Thymus (tissue), 14 donors: Measurements from ENCODE around the gene COPRS. TPM values are rescaled to one million over a fixed set of nuclear protein-coding genes. Genes with fewer than 3 reads are reported as not detected.
A peak's percentile ranks its signal among the peaks of the same experiment; 100 is the strongest.

Source experiments
- DNase-seq, 9 donors: peaks; one replicate each; pipeline ENCODE4 v3.0.0-alpha.2; 2013; ENCODE audit warnings: low spot score in 9 of 9, low read depth in 6 of 9, missing footprints in 1 of 9
- H3K27ac ChIP-seq, 2 donors: one replicate each; pipeline ENCODE4 v1.5.1; 2013; ENCODE audit warnings: control low read depth in 1 of 2, low read depth in 1 of 2, low read length in 1 of 2, mild to moderate bottlenecking in 1 of 2, moderate library complexity in 1 of 2
- H3K27me3 ChIP-seq, 2 donors: one replicate each; pipeline ENCODE4 v1.5.1; 2013; ENCODE audit warnings: low read length in 1 of 2; ENCODE audit not compliant: control insufficient read depth in 2 of 2, insufficient read depth in 1 of 2
- H3K36me3 ChIP-seq, 2 donors: one replicate each; pipeline ENCODE4 v1.5.1; 2013; ENCODE audit warnings: low read length in 1 of 2, mild to moderate bottlenecking in 1 of 2, moderate library complexity in 1 of 2; ENCODE audit not compliant: control insufficient read depth in 2 of 2, insufficient read depth in 2 of 2
- H3K4me1 ChIP-seq, 2 donors: one replicate each; pipeline ENCODE4 v1.5.1; 2013; ENCODE audit warnings: low read length in 2 of 2; ENCODE audit not compliant: control insufficient read depth in 2 of 2, insufficient read depth in 2 of 2
- H3K4me3 ChIP-seq, 2 donors: one replicate each; pipeline ENCODE4 v1.5.1; 2013; ENCODE audit warnings: low read length in 2 of 2, control low read depth in 1 of 2, mild to moderate bottlenecking in 1 of 2
- H3K9me3 ChIP-seq, 2 donors: one replicate each; pipeline ENCODE4 v1.5.1; 2013; ENCODE audit warnings: low read length in 1 of 2, mild to moderate bottlenecking in 1 of 2; ENCODE audit not compliant: control insufficient read depth in 2 of 2, insufficient read depth in 1 of 2
- WGBS: extraction: QIAGEN DNeasy Blood & Tissue Kit; methylation state at CpG from one replicate; pipeline ENCODE4 v1.1.7; 2013; 5-methylcytosine and 5-hydroxymethylcytosine counted together
- long read RNA-seq, 10 donors: transcript quantifications; one replicate each; lab custom pipeline, GENCODE V29; 2026
- polyA plus RNA-seq: library from polyadenylated mRNA; stranded (reverse); fragments of 200-250 nt; gene quantifications from one replicate; pipeline ENCODE4 v1.2.3, GENCODE V29; 2013
- total RNA-seq: library from RNA; stranded (reverse); fragments of 120-200 nt; gene quantifications from one replicate; pipeline ENCODE4 v1.2.4, GENCODE V29; 2013
- donor health status: healthy.

Gene COPRS, protein sequence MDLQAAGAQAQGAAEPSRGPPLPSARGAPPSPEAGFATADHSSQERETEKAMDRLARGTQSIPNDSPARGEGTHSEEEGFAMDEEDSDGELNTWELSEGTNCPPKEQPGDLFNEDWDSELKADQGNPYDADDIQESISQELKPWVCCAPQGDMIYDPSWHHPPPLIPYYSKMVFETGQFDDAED
- total RNA-seq (22.1 TPM), polyA plus RNA-seq (35.3 TPM)
- long read RNA-seq, donor 1, partial matches to known transcripts: 0 of 1 reads
- long read RNA-seq, donor 1, other reads (novel, unspliced or antisense): 0 of 1 reads
- long read RNA-seq, donor 2: 0 reads
- long read RNA-seq, donor 3, transcript COPRS-201 (4 exons, 968 nt): major isoform, 8 of 15 reads
- long read RNA-seq, donor 3, partial matches to known transcripts: 6 of 15 reads
- long read RNA-seq, donor 3, other reads (novel, unspliced or antisense): 0 of 15 reads
- long read RNA-seq, donor 4, transcript COPRS-201 (4 exons, 968 nt): major isoform, 9 of 9 reads
- long read RNA-seq, donor 4, partial matches to known transcripts: 0 of 9 reads
- long read RNA-seq, donor 4, other reads (novel, unspliced or antisense): 0 of 9 reads
- long read RNA-seq, donor 5, transcript COPRS-201 (4 exons, 968 nt): major isoform, 18 of 27 reads
- long read RNA-seq, donor 5, partial matches to known transcripts: 9 of 27 reads
- long read RNA-seq, donor 5, other reads (novel, unspliced or antisense): 0 of 27 reads
- long read RNA-seq, donor 6, transcript COPRS-201 (4 exons, 968 nt): major isoform, 5 of 5 reads
- long read RNA-seq, donor 6, partial matches to known transcripts: 0 of 5 reads
- long read RNA-seq, donor 6, other reads (novel, unspliced or antisense): 0 of 5 reads
- long read RNA-seq, donor 7, transcript COPRS-201 (4 exons, 968 nt): major isoform, 10 of 16 reads
- long read RNA-seq, donor 7, partial matches to known transcripts: 6 of 16 reads
- long read RNA-seq, donor 7, other reads (novel, unspliced or antisense): 0 of 16 reads
- long read RNA-seq, donor 8, partial matches to known transcripts: 0 of 4 reads
- long read RNA-seq, donor 8, other reads (novel, unspliced or antisense): 0 of 4 reads
- long read RNA-seq, donor 9, transcript COPRS-201 (4 exons, 968 nt): major isoform, 5 of 5 reads
- long read RNA-seq, donor 9, partial matches to known transcripts: 0 of 5 reads
- long read RNA-seq, donor 9, other reads (novel, unspliced or antisense): 0 of 5 reads
- long read RNA-seq, donor 10, transcript COPRS-201 (4 exons, 968 nt): major isoform, 7 of 7 reads
- long read RNA-seq, donor 10, partial matches to known transcripts: 0 of 7 reads
- long read RNA-seq, donor 10, other reads (novel, unspliced or antisense): 0 of 7 reads

DNA sequence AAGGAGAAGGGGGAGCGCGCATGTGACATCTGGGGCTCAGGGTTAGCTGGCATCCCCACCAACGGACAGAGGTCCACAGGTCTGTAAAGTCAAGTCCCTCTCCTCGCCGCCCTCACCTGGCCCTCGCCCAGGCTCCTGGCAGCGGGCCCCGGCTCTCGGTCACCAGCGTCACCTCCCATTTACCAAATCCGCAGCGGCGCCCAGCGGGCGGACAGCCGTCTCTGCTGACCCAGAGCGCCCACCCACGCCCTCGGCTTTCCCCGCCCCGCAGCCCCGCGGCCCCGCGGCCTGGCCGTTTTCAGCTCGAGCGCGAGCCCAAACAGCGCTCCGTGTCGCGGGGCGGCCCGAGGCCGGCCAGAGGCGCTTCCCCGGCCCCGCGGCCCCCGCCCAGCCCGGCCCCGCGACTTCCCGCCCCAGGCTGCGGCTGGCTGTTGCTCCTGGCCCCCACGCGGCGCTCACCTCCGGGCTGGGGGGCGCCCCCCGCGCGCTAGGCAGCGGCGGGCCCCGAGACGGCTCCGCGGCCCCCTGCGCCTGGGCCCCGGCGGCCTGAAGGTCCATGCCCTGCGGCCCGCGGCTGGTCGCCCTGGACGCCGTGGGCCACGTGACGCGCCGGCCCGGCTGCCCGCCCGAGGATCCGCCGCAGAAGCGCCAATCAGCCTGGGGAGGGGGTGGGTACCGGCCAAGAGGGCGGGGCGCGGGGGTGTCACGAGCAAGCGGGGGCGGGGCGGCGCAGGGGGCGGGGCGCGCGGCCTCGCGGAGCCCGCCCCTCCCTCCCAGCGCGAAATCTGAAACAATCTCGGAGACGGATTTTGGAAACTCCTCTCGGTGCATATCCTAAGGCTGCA, at the start of gene COPRS:
Gene COPRS, minus strand, starts transcription at position 603 of the 845 bp plus-strand sequence. Its CDS starts 45 bp downstream, at position 558.
- Histone ChIP-seq H3K27ac (peak within 1 kb of the TSS in 1 of 2 donors; percentile 81), H3K4me1 (peaks cover 11 to 15% of the 10 kb centered on the region in 2 donors), H3K36me3 (peaks cover 11 to 14% of the 10 kb centered on the region in 2 donors), H3K9me3 (no peaks in the 10 kb centered on the region), H3K4me3 (peak within 1 kb of the TSS; percentile 47 to 83), H3K27me3 (peaks cover 0 to 5% of the 10 kb centered on the region in 2 donors)
- under 1% methylated on average over 100 of the region's 100 CpGs for WGBS
- DNase-seq: peak in 8 of 9 donors; percentile 38 to 71 (median 57)

DNA sequence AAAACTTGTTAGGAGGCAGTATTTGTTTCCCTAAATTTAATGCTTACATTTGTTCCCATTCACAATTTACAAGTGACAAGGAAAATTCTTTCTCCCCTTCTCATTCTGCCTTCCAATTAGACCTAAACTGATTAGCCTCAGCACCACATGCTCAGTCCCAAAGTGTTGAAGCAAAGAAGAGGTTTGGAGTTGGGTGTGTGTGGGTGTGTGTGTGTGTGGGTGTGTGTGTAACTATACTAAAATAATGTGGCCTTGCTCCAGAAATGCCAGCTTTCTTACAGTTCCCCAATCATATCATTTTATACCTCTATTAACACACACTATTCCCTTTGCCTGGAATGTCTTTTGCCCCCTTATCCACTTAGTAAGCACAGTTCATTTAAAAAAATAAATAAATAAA, 49.3 kb upstream of the COPRS start:
- Histone ChIP-seq H3K4me3 (no peak overlapping the region), H3K36me3 (no peaks in the 10 kb centered on the region), H3K27me3 (no peaks in the 10 kb centered on the region), H3K27ac (no peak overlapping the region), H3K9me3 (no peaks in the 10 kb centered on the region), H3K4me1 (peaks cover 2 to 11% of the 10 kb centered on the region in 2 donors)
- DNase-seq: no peak

DNA sequence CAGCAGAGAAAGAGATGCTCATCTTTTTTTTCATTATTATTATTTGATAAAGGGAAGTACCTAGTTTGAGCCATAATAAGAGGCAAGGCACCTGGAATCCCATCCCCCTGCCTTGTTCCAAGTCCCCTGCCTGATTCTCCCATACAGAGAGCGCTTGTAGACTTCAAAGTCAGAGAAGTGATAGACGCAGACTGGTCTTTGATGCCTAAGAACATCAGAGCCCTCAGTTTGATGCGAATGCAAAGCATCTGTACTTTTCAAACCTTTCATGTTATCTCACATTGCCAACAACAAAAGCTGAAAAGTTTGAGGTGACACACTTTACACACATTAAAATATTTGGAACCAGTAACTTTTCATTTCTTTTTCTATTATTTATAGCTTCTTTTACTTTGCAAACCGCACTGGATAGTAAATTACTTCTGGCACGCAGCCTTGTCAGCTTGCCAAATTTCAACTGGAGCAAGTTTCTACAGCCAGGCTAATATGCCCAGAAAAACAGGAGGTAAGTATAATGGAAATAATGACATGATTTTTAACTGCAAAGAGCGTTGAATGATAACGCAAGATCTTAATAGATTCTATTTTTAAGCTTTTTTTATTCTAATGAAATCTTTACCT, 48.4 kb upstream of the COPRS start:
- H3K27me3 ChIP-seq: no peaks in the 10 kb centered on the region
- WGBS: 6% methylated on average over 7 of the region's 7 CpGs
- no peak overlapping the region for H3K4me3 ChIP-seq
- H3K36me3 ChIP-seq: no peaks in the 10 kb centered on the region
- peaks cover 2 to 11% of the 10 kb centered on the region in 2 donors for H3K4me1 ChIP-seq
- H3K27ac ChIP-seq: peak overlapping the region in 1 of 2 donors; percentile 45
- peak; percentile 21 to 85 (median 61) for DNase-seq
- H3K9me3 ChIP-seq: no peaks in the 10 kb centered on the region

DNA sequence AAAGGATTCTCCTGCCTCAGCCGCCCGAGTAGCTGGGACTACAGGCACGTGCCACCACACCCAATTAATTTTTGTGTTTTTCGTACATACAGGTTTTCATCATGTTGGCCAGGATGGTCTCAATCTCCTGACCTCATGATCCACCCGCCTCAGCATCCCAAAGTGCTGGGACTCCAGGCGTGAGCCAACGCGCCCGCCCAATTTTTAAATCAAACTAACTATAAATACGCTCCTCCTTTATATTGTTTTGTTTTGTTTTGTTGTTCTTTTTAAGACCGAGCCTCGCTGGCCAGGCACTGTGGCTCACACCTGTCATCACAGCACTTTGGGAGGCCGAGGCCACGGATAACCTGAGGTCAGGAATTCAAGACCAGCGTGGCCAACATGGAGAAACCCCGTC, 44.4 kb upstream of the COPRS start:
- Histone ChIP-seq H3K27me3 (no peaks in the 10 kb centered on the region), H3K27ac (no peak overlapping the region), H3K36me3 (peaks cover 9 to 10% of the 10 kb centered on the region in 2 donors), H3K4me3 (no peak overlapping the region), H3K9me3 (no peaks in the 10 kb centered on the region), H3K4me1 (peaks cover 6 to 19% of the 10 kb centered on the region in 2 donors)
- no peak for DNase-seq
- 98% methylated on average over 16 of the region's 16 CpGs for WGBS

DNA sequence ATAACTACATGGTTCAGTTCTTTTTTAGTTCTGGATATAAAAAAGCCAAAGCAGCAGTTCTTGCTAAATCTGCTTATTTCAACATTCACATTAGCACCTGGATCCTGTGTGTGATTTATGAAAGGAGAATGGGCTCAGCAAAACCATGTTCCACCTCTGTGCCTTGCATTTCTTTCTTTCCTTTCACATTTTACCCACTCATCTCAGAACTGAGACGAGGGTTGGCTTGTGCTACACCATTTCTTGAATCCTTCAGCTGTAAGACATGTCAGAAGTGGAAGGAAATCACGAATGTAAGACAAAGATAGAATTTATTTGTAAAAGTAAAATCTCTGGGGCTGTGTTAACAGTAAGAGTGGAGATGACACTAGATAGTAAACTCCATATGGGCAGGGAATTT, 43.6 kb upstream of the COPRS start:
- Histone ChIP-seq H3K27ac (no peak overlapping the region), H3K4me3 (no peak overlapping the region), H3K27me3 (no peaks in the 10 kb centered on the region), H3K9me3 (no peaks in the 10 kb centered on the region), H3K4me1 (peaks cover 6 to 17% of the 10 kb centered on the region in 2 donors), H3K36me3 (peaks cover 12 to 16% of the 10 kb centered on the region in 2 donors)
- WGBS: 49% methylated on average over 2 of the region's 2 CpGs
- DNase-seq: no peak

DNA sequence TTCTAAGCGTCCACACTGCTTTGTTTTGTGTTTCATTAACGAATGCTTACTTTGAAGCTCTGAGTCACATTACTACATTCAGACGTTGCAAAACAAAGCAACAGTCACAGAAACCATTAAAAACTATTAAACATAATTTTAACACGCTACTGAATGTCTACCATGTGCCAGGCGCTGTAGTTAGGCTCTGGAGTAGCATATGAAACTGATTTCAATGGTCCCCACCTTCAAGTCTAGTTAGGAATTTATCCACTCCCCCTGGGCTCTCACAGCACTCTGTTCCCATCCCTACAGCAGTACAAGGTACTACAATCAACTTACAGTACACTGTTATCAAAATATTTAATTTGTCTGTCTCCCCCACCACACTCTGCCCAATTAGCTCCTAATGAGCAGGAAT, 41.8 kb upstream of the COPRS start:
- Histone ChIP-seq H3K36me3 (peaks cover 15 to 28% of the 10 kb centered on the region in 2 donors), H3K9me3 (no peaks in the 10 kb centered on the region), H3K27me3 (no peaks in the 10 kb centered on the region), H3K27ac (no peak overlapping the region), H3K4me3 (peak overlapping the region; percentile 68 to 82), H3K4me1 (peaks cover 4 to 9% of the 10 kb centered on the region in 2 donors)
- peak in 1 of 9 donors; percentile 14 for DNase-seq
- 23% methylated on average over 5 of the region's 5 CpGs for WGBS

DNA sequence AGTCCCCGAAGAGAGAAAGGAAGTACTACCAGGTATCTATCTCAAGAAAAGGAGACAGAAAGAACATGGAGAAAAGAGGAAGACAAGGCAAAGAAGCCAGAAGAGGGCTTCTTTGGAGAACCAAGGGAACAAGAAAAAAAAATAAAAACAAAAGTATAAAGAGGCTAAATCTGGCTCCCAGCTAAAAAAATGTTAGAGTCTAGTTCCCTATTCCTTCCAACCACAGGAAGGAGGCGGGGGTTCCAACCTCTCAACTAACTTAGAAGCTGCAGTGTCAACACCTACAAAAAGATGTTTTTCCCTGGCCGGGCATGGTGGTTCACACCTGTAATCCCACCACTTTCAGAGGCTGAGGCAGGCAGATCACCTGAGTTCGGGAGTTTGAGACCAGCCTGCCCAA, 29.1 kb upstream of the COPRS start:
- Histone ChIP-seq H3K9me3 (no peaks in the 10 kb centered on the region), H3K36me3 (peaks cover 52 to 73% of the 10 kb centered on the region in 2 donors), H3K4me3 (no peak overlapping the region), H3K4me1 (no peaks in the 10 kb centered on the region), H3K27ac (no peak overlapping the region), H3K27me3 (no peaks in the 10 kb centered on the region)
- 31% methylated on average over 4 of the region's 4 CpGs for WGBS
- peak in 1 of 9 donors; percentile 15 for DNase-seq
